HepG2 (cell line): ENCODE data around the gene TOP2A. TPM values are rescaled to one million over a fixed set of nuclear protein-coding genes. Genes with fewer than 3 reads are reported as not detected.

Source experiments
- AKNA ChIP-seq: sonication (generic); formaldehyde crosslinking; IDR thresholded peaks from 2 replicates; pipeline ENCODE4 v1.4.0; 2020; ENCODE audit warnings: missing genetic modification reagents, borderline replicate concordance
- CSRNP1 ChIP-seq: sonication (generic); formaldehyde crosslinking; IDR thresholded peaks from 2 replicates; pipeline ENCODE4 v1.8.1; 2023; ENCODE audit warnings: mild to moderate bottlenecking, missing genetic modification reagents
- DR1 ChIP-seq: sonication (generic); formaldehyde crosslinking; IDR thresholded peaks from 2 replicates; pipeline ENCODE4 v1.8.0; 2021; ENCODE audit warnings: mild to moderate bottlenecking, missing genetic modification reagents, inconsistent platforms
- HIC2 ChIP-seq: sonication (generic); formaldehyde crosslinking; IDR thresholded peaks from 2 replicates; pipeline ENCODE4 v1.9.0; 2022; ENCODE audit warnings: low read depth, missing genetic modification reagents
- KMT2B ChIP-seq: IDR thresholded peaks from 2 replicates; pipeline ENCODE4 v1.6.1; 2016; ENCODE audit warnings: missing genetic modification reagents, missing compliant biosample characterization
- PHF21A ChIP-seq: sonication (generic); formaldehyde crosslinking; IDR thresholded peaks from 2 replicates; pipeline ENCODE4 v1.5.0; 2020; ENCODE audit warnings: mild to moderate bottlenecking, missing genetic modification reagents
- YEATS4 ChIP-seq: sonication (generic); formaldehyde crosslinking; IDR thresholded peaks from 2 replicates; pipeline ENCODE4 v1.4.0; 2020; ENCODE audit warnings: missing genetic modification reagents, borderline replicate concordance
- ZHX1 ChIP-seq: sonication (generic); formaldehyde crosslinking; IDR thresholded peaks from 2 replicates; pipeline ENCODE4 v1.8.1; 2022; ENCODE audit warnings: low read depth, mild to moderate bottlenecking, missing genetic modification reagents
- ZNF260 ChIP-seq: sonication (generic); formaldehyde crosslinking; IDR thresholded peaks from 2 replicates; pipeline ENCODE4 v1.4.0; 2020; ENCODE audit warnings: missing genetic modification reagents, low read depth, mild to moderate bottlenecking, borderline replicate concordance
- ZNF275 ChIP-seq: sonication (generic); formaldehyde crosslinking; IDR thresholded peaks from 2 replicates; pipeline ENCODE4 v1.8.0; 2022; ENCODE audit warnings: missing genetic modification reagents, mild to moderate bottlenecking, inconsistent platforms, borderline replicate concordance
- ZNF30 ChIP-seq: sonication (generic); formaldehyde crosslinking; IDR thresholded peaks from 2 replicates; pipeline ENCODE4 v1.5.0; 2020; ENCODE audit warnings: mild to moderate bottlenecking, missing genetic modification reagents
- ZNF382 ChIP-seq: sonication (generic); formaldehyde crosslinking; IDR thresholded peaks from 2 replicates; pipeline ENCODE4 v1.5.0; 2020; ENCODE audit warnings: missing genetic modification reagents, mild to moderate bottlenecking, borderline replicate concordance
- ZNF670 ChIP-seq: sonication (generic); formaldehyde crosslinking; IDR thresholded peaks from 2 replicates; pipeline ENCODE4 v1.8.0; 2022; ENCODE audit warnings: mild to moderate bottlenecking, missing genetic modification reagents, borderline replicate concordance
- ZNF674 ChIP-seq: sonication (generic); formaldehyde crosslinking; IDR thresholded peaks from 2 replicates; pipeline ENCODE4 v1.5.0; 2020; ENCODE audit warnings: low read depth, mild to moderate bottlenecking, missing genetic modification reagents
- ZNF720 ChIP-seq: sonication (generic); formaldehyde crosslinking; IDR thresholded peaks from 2 replicates; pipeline ENCODE4 v1.4.0; 2020; ENCODE audit warnings: missing genetic modification reagents
- polyA plus RNA-seq, 8 experiments: library from polyadenylated mRNA; depleted of rRNA in 3 of 8; stranded (reverse) in 7 of 8; unstranded in 1 of 8; fragments of >200 nt; fragmentation: Illumina TruSeq in 4 of 8; extraction: Trizol in 4 of 8; gene quantifications; 2 replicates each; pipeline versions ENCODE4 v1.2.1 to v1.2.3, GENCODE V29; 2011 to 2016; ENCODE audit warnings: low read depth in 4 of 8, missing spikeins in 1 of 8, mixed read lengths in 1 of 8; ENCODE audit not compliant: insufficient read depth in 1 of 8
- total RNA-seq, 5 experiments: library from RNA; depleted of rRNA; stranded (reverse); fragments of >200 nt; fragmentation: Illumina TruSeq; extraction: Trizol; gene quantifications; 2 replicates each; pipeline ENCODE4 v1.2.3, GENCODE V29; 2016; ENCODE audit warnings: low read depth in 1 of 5

TOP2A gene
- total and polyA plus RNA-seq, 2 of the 13 experiments (the other 11 are each of a cell fraction or from before 2014, with no cell fraction given) = 108 to 327 TPM

GRCh38 chr17:40443196-40443987 lies 25.7 kb upstream of the TOP2A start, which contains the start of gene IGFBP4 (continued):
- peak; percentile 55; the same call in 1 of the 2 replicates for TF ChIP-seq CSRNP1
- TF ChIP-seq ZNF275 = no peak
- TF ChIP-seq KMT2B = peak; percentile 54; the same call in 1 of the 2 replicates
- no peak for TF ChIP-seq PHF21A (CRISPR knock-in tag)
- TF ChIP-seq ZNF260 = 0 out of 2 replicates have a peak, but pooled peaks have one; percentile 55
- TF ChIP-seq HIC2 = peak; percentile 64; the same call in 1 of the 2 replicates
- no peak for TF ChIP-seq ZNF30
- no peak for TF ChIP-seq ZNF720 (CRISPR knock-in tag)
- TF ChIP-seq ZHX1 (CRISPR knock-in tag) = peak; percentile 85; the same call in 1 of the 2 replicates
- TF ChIP-seq AKNA (CRISPR knock-in tag) = no peak
- no peak for TF ChIP-seq ZNF670 (CRISPR knock-in tag)
- no peak for TF ChIP-seq ZNF674
- TF ChIP-seq YEATS4 (CRISPR knock-in tag) = peak; percentile 16; the same call in 1 of the 2 replicates
- no peak for TF ChIP-seq ZNF382 (CRISPR knock-in tag)
- no peak for TF ChIP-seq DR1 (CRISPR knock-in tag)
